ENCODE results near the gene TFB2M.

DNA sequence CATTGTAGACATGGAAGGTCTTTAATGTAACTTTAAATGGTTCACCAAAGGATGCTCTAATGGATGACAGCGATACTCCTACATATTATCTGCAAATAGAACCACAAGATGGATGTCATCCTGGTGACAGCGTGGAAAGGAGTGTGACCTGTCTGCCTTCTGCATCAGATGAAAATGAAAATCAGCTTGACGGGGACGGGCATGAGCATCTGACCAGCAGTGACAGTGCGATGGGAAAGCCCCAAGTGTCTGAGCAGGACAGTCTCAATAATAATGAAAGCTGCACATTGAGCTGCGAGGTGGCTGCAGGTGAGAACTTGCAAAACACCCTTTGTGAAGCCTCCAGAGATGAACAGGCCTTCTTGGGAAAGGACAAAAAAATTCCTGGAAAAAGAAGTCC, 25.4 kb upstream of the TFB2M start:
- TF ChIP-seq, protein P1, sequence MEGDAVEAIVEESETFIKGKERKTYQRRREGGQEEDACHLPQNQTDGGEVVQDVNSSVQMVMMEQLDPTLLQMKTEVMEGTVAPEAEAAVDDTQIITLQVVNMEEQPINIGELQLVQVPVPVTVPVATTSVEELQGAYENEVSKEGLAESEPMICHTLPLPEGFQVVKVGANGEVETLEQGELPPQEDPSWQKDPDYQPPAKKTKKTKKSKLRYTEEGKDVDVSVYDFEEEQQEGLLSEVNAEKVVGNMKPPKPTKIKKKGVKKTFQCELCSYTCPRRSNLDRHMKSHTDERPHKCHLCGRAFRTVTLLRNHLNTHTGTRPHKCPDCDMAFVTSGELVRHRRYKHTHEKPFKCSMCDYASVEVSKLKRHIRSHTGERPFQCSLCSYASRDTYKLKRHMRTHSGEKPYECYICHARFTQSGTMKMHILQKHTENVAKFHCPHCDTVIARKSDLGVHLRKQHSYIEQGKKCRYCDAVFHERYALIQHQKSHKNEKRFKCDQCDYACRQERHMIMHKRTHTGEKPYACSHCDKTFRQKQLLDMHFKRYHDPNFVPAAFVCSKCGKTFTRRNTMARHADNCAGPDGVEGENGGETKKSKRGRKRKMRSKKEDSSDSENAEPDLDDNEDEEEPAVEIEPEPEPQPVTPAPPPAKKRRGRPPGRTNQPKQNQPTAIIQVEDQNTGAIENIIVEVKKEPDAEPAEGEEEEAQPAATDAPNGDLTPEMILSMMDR (conservative IDR thresholded peaks at IDR 0.05; ENCODE audit: low read length): no peak
- TF ChIP-seq EZH2phosphoT487 (IDR thresholded peaks at IDR 0.05; ENCODE audit: borderline replicate concordance, low read depth, low read length): no peak

Data from OCI-LY7 (cell line).